Measurements from ENCODE around the gene OR1L4.

DNA sequence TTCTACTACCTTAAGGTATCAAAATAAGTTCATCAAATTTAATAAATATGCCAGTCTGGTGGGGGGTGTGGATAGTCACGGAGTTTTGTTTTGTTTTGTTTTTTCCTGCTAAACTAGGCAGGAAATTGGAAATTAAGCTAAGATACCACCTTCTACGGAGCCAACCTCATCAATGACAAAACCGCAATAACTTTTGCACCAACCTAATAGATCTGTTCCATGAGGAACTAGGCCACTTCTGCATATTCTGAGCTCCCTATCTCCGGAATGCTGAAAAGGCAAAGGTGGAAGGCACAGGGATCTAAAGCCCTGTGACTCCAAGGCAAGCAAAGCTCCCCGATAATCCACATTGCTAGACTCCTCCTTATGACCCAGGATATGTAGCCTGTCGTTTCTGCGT, 5.8 kb upstream of the OR1L4 start:
- no peak for TF ChIP-seq EZH2 (IDR thresholded peaks at IDR 0.05; ENCODE audit: borderline replicate concordance, low read length)
- TF ChIP-seq, protein P1, sequence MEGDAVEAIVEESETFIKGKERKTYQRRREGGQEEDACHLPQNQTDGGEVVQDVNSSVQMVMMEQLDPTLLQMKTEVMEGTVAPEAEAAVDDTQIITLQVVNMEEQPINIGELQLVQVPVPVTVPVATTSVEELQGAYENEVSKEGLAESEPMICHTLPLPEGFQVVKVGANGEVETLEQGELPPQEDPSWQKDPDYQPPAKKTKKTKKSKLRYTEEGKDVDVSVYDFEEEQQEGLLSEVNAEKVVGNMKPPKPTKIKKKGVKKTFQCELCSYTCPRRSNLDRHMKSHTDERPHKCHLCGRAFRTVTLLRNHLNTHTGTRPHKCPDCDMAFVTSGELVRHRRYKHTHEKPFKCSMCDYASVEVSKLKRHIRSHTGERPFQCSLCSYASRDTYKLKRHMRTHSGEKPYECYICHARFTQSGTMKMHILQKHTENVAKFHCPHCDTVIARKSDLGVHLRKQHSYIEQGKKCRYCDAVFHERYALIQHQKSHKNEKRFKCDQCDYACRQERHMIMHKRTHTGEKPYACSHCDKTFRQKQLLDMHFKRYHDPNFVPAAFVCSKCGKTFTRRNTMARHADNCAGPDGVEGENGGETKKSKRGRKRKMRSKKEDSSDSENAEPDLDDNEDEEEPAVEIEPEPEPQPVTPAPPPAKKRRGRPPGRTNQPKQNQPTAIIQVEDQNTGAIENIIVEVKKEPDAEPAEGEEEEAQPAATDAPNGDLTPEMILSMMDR (IDR thresholded peaks at IDR 0.05; ENCODE audit: low read length), result no peak
